ENCODE measurements around the gene PRKN. TPM values are rescaled to one million over a fixed set of nuclear protein-coding genes. Genes with fewer than 3 reads are reported as not detected.

PRKN gene
- total RNA-seq, 1 donor from 2014 or later = 5.1 TPM

DNA sequence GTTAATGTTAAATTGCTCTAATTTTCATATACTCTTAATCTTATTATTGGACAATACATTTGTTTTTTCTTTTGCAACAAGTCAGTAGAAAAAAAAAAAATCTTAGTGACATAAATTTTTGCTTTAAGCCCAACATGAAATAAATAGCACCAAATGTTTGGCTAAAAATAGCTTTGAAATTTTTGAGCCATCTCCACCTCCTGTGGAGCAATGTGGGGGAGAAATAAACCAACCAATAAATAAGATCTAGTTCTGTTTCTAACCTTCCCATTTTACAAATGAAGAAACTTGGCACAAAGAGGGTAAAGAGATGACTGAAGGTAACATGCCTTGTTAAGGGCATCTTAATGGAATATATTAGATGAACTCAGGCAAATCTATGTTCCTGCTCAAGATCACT lies 91.4 kb downstream of the PRKN start:
- Mint-ChIP-seq H3K4me1 (ENCODE audit: unreplicated experiment) (no peaks in the 10 kb centered on the region), H3K36me3 (ENCODE audit: low read depth, unreplicated experiment) (no peaks in the 10 kb centered on the region), H3K27ac (ENCODE audit: unreplicated experiment) (no peak overlapping the region), H3K4me3 (ENCODE audit: unreplicated experiment) (no peak overlapping the region), H3K9me3 (ENCODE audit: unreplicated experiment) (no peaks in the 10 kb centered on the region), H3K27me3 (ENCODE audit: unreplicated experiment) (no peaks in the 10 kb centered on the region)
- no peak for DNase-seq (ENCODE audit: low spot score)
- TF ChIP-seq CTCF (IDR thresholded peaks at IDR 0.05; ENCODE audit: unreplicated experiment) = no peak

- Mint-ChIP-seq H3K9me3 (ENCODE audit: unreplicated experiment) (no peaks in the 10 kb centered on the region), H3K36me3 (ENCODE audit: low read depth, unreplicated experiment) (no peaks in the 10 kb centered on the region), H3K4me3 (ENCODE audit: unreplicated experiment) (no peak overlapping the region), H3K27me3 (ENCODE audit: unreplicated experiment) (no peaks in the 10 kb centered on the region), H3K27ac (ENCODE audit: unreplicated experiment) (no peak overlapping the region), H3K4me1 (ENCODE audit: unreplicated experiment) (no peaks in the 10 kb centered on the region)
- DNase-seq (ENCODE audit: low spot score) = no peak
- TF ChIP-seq CTCF (IDR thresholded peaks at IDR 0.05; ENCODE audit: unreplicated experiment) = no peak
Observed at GRCh38 chr6:162631546-162631945, 96.0 kb downstream of the PRKN start.

- no peak for DNase-seq (ENCODE audit: low spot score)
- Mint-ChIP-seq H3K4me3 (ENCODE audit: unreplicated experiment) (no peak overlapping the region), H3K4me1 (ENCODE audit: unreplicated experiment) (no peaks in the 10 kb centered on the region), H3K27me3 (ENCODE audit: unreplicated experiment) (no peaks in the 10 kb centered on the region), H3K9me3 (ENCODE audit: unreplicated experiment) (no peaks in the 10 kb centered on the region), H3K27ac (ENCODE audit: unreplicated experiment) (no peak overlapping the region), H3K36me3 (ENCODE audit: low read depth, unreplicated experiment) (no peaks in the 10 kb centered on the region)
- no peak for TF ChIP-seq CTCF (IDR thresholded peaks at IDR 0.05; ENCODE audit: unreplicated experiment)
Observed at GRCh38 chr6:162630069-162630468, 97.5 kb downstream of the PRKN start.

- Mint-ChIP-seq H3K4me3 (ENCODE audit: unreplicated experiment) (no peak overlapping the region), H3K9me3 (ENCODE audit: unreplicated experiment) (no peaks in the 10 kb centered on the region), H3K36me3 (ENCODE audit: low read depth, unreplicated experiment) (no peaks in the 10 kb centered on the region), H3K4me1 (ENCODE audit: unreplicated experiment) (no peaks in the 10 kb centered on the region), H3K27ac (ENCODE audit: unreplicated experiment) (no peak overlapping the region), H3K27me3 (ENCODE audit: unreplicated experiment) (no peaks in the 10 kb centered on the region)
- DNase-seq (ENCODE audit: low spot score) = no peak
- no peak for TF ChIP-seq CTCF (IDR thresholded peaks at IDR 0.05; ENCODE audit: unreplicated experiment)
Observed at GRCh38 chr6:162627825-162628224, 99.7 kb downstream of the PRKN start.

GRCh38 chr6:162627362-162627761 lies 100.2 kb downstream of the PRKN start:
- Mint-ChIP-seq H3K4me3 (ENCODE audit: unreplicated experiment) (no peak overlapping the region), H3K27ac (ENCODE audit: unreplicated experiment) (no peak overlapping the region), H3K4me1 (ENCODE audit: unreplicated experiment) (no peaks in the 10 kb centered on the region), H3K36me3 (ENCODE audit: low read depth, unreplicated experiment) (no peaks in the 10 kb centered on the region), H3K27me3 (ENCODE audit: unreplicated experiment) (no peaks in the 10 kb centered on the region), H3K9me3 (ENCODE audit: unreplicated experiment) (no peaks in the 10 kb centered on the region)
- TF ChIP-seq CTCF (IDR thresholded peaks at IDR 0.05; ENCODE audit: unreplicated experiment) = no peak
- no peak for DNase-seq (ENCODE audit: low spot score)
